Hepatocyte (in vitro differentiated cells): ENCODE results near the gene SLC5A12.

Experiments used
- EZH2 ChIP-seq: fragments of 200-600 bp; sonication (generic); IDR thresholded peaks from 2 replicates; pipeline ENCODE4 v1.6.1; 2016; ENCODE audit warnings: antibody characterized with exemption, mild to moderate bottlenecking, borderline replicate concordance
- TF ChIP-seq, protein P1 (sequence below): fragments of 200-600 bp; sonication (generic); IDR thresholded peaks from 2 replicates; pipeline ENCODE4 v1.5.1; 2016; ENCODE audit warnings: antibody characterized with exemption, mild to moderate bottlenecking; ENCODE audit not compliant: poor library complexity

DNA sequence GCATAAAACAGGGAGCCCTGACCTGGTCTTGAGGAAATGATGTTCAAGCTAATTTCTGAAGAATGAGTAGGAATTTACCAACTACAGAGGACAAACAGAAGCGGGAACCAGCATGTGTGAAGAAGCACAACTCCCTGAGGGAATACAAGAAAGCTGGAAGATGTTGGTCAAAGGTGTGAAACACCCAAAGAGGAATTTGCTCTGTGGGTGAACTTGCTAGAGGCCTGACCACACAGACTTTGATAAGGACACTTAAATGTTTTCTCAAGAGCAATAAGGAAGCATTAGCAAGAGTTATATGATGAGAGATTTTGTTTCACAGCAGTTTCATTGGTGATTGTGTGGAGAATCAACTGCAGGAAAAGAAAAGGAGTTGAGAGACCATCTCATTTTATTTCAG lies 17.6 kb downstream of the SLC5A12 start:
- no peak for TF ChIP-seq EZH2
- TF ChIP-seq, protein P1, sequence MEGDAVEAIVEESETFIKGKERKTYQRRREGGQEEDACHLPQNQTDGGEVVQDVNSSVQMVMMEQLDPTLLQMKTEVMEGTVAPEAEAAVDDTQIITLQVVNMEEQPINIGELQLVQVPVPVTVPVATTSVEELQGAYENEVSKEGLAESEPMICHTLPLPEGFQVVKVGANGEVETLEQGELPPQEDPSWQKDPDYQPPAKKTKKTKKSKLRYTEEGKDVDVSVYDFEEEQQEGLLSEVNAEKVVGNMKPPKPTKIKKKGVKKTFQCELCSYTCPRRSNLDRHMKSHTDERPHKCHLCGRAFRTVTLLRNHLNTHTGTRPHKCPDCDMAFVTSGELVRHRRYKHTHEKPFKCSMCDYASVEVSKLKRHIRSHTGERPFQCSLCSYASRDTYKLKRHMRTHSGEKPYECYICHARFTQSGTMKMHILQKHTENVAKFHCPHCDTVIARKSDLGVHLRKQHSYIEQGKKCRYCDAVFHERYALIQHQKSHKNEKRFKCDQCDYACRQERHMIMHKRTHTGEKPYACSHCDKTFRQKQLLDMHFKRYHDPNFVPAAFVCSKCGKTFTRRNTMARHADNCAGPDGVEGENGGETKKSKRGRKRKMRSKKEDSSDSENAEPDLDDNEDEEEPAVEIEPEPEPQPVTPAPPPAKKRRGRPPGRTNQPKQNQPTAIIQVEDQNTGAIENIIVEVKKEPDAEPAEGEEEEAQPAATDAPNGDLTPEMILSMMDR, result no peak
